ENCODE results near the gene TCF7L2. TPM values are rescaled to one million over a fixed set of nuclear protein-coding genes. Genes with fewer than 3 reads are reported as not detected.

The TCF7L2 gene
- total RNA-seq, 2 experiments from 2014 or later, result 1.3 to 8.5 TPM

- H4K20me1 ChIP-seq (ENCODE audit: insufficient read depth, low read length), result no peaks in the 10 kb centered on the region
- H3K4me2 ChIP-seq (ENCODE audit: low read length), result no peak overlapping the region
- no peak overlapping the region for H3K4me3 ChIP-seq (ENCODE audit: low read depth, low read length, poor library complexity, severe bottlenecking)
- no peak for TF ChIP-seq CTCF (conservative IDR thresholded peaks at IDR 0.05; ENCODE audit: low read length)
- TF ChIP-seq EZH2phosphoT487 (IDR thresholded peaks at IDR 0.05; ENCODE audit: borderline replicate concordance, low read depth, low read length), result no peak
- CTCF ChIA-PET (ENCODE audit: unreplicated experiment), result no interaction called here
- H2AFZ ChIP-seq (ENCODE audit: low read length), result no peak overlapping the region
- POLR2A ChIA-PET, result no interaction called here
- intact Hi-C loops (cut with micrococcal nuclease; ENCODE audit: unreplicated experiment), result no loop called here
- no peak for DNase-seq (ENCODE audit: low spot score)
- no TSS peak for BruUV-seq (replicated peaks)
- H3K4me1 ChIP-seq (ENCODE audit: insufficient read depth, low read length, poor library complexity, severe bottlenecking), result no peaks in the 10 kb centered on the region
- H3K9me3 ChIP-seq (ENCODE audit: low read length), result no peaks in the 10 kb centered on the region
- no peaks in the 10 kb centered on the region for H3K79me2 ChIP-seq (ENCODE audit: insufficient read depth, low read depth, low read length)
- H3K27ac ChIP-seq (ENCODE audit: low read depth, low read length, poor library complexity, severe bottlenecking), result no peak overlapping the region
- H3K9me2 ChIP-seq (ENCODE audit: insufficient read depth, low read length), result no peaks in the 10 kb centered on the region
- H3K36me3 ChIP-seq (ENCODE audit: insufficient read depth, low read length), result no peaks in the 10 kb centered on the region
These were observed 119.5 kb downstream of the TCF7L2 start for GRCh38 chr10:113069595-113069994.

GRCh38 chr10:113071446-113071845, 121.4 kb downstream of the TCF7L2 start:
- Histone ChIP-seq H3K9me3 (ENCODE audit: low read length) (no peaks in the 10 kb centered on the region), H3K27ac (ENCODE audit: low read depth, low read length, poor library complexity, severe bottlenecking) (no peak overlapping the region), H3K36me3 (ENCODE audit: insufficient read depth, low read length) (no peaks in the 10 kb centered on the region), H2AFZ (ENCODE audit: low read length) (no peak overlapping the region), H3K4me3 (ENCODE audit: low read depth, low read length, poor library complexity, severe bottlenecking) (no peak overlapping the region), H3K4me1 (ENCODE audit: insufficient read depth, low read length, poor library complexity, severe bottlenecking) (no peaks in the 10 kb centered on the region), H3K4me2 (ENCODE audit: low read length) (no peak overlapping the region), H3K9me2 (ENCODE audit: insufficient read depth, low read length) (no peaks in the 10 kb centered on the region), H3K79me2 (ENCODE audit: insufficient read depth, low read depth, low read length) (no peaks in the 10 kb centered on the region), H4K20me1 (ENCODE audit: insufficient read depth, low read length) (no peaks in the 10 kb centered on the region)
- intact Hi-C loops (cut with micrococcal nuclease; ENCODE audit: unreplicated experiment), result no loop called here
- ChIA-PET POLR2A (interaction anchor here (1.3 kb wide), 1 partner anchor 11 kb away, joined by 4 read pairs; no protein-coding TSS in a partner anchor), CTCF (ENCODE audit: unreplicated experiment) (no interaction called here)
- TF ChIP-seq EZH2phosphoT487 (IDR thresholded peaks at IDR 0.05; ENCODE audit: borderline replicate concordance, low read depth, low read length) (no peak), CTCF (conservative IDR thresholded peaks at IDR 0.05; ENCODE audit: low read length) (no peak)
- DNase-seq (ENCODE audit: low spot score), result no peak
- BruUV-seq (replicated peaks), result no TSS peak

- intact Hi-C loops (cut with micrococcal nuclease; ENCODE audit: unreplicated experiment), result no loop called here
- DNase-seq (ENCODE audit: low spot score), result no peak
- no peaks in the 10 kb centered on the region for H3K9me3 ChIP-seq (ENCODE audit: low read length)
- H3K4me1 ChIP-seq (ENCODE audit: insufficient read depth, low read length, poor library complexity, severe bottlenecking), result no peaks in the 10 kb centered on the region
- no peaks in the 10 kb centered on the region for H3K36me3 ChIP-seq (ENCODE audit: insufficient read depth, low read length)
- H3K9me2 ChIP-seq (ENCODE audit: insufficient read depth, low read length), result no peaks in the 10 kb centered on the region
- H3K4me3 ChIP-seq (ENCODE audit: low read depth, low read length, poor library complexity, severe bottlenecking), result no peak overlapping the region
- ChIA-PET POLR2A (interaction anchor here (0.6 to 0.7 kb wide), 2 partner anchors 221 to 483 kb away, joined by 3 to 9 read pairs; no protein-coding TSS in a partner anchor), CTCF (ENCODE audit: unreplicated experiment) (no interaction called here)
- H4K20me1 ChIP-seq (ENCODE audit: insufficient read depth, low read length), result no peaks in the 10 kb centered on the region
- TF ChIP-seq EZH2phosphoT487 (IDR thresholded peaks at IDR 0.05; ENCODE audit: borderline replicate concordance, low read depth, low read length) (no peak), CTCF (conservative IDR thresholded peaks at IDR 0.05; ENCODE audit: low read length) (no peak)
- H3K79me2 ChIP-seq (ENCODE audit: insufficient read depth, low read depth, low read length), result no peaks in the 10 kb centered on the region
- H2AFZ ChIP-seq (ENCODE audit: low read length), result no peak overlapping the region
- no peak overlapping the region for H3K27ac ChIP-seq (ENCODE audit: low read depth, low read length, poor library complexity, severe bottlenecking)
- H3K4me2 ChIP-seq (ENCODE audit: low read length), result no peak overlapping the region
- BruUV-seq (replicated peaks), result no TSS peak
These were observed 123.6 kb downstream of the TCF7L2 start for GRCh38 chr10:113073549-113074189.
